ENCODE results near the gene UNC5C.

Gene UNC5C

DNA sequence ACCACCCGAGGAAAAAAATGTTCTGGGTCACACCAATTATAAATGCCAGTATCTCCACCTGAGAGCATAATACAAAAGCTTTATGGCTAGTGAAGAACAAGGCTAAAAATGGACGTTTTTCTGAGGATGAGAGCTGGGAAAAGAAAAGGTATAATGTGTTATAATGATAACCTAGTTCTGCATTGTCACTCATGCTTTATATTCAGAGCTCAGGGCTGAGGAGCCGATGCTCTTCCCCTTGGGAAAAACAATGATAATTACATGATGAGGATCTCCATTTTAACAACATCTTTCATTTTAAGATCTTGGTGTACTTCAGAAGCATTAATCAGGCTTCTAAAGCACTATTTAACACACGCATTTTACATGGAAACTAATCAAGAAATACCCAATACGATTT lies 333.7 kb downstream of the UNC5C start:
- no peak overlapping the region for H3K4me3 ChIP-seq (ENCODE audit: low read depth, low read length)
- H2AK5ac ChIP-seq (ENCODE audit: low read length) = no peak overlapping the region
- no peaks in the 10 kb centered on the region for H3K27me3 ChIP-seq (ENCODE audit: insufficient read depth, low read length)
- H3K4ac ChIP-seq (ENCODE audit: low read depth, low read length) = no peak overlapping the region
- H2BK5ac ChIP-seq (ENCODE audit: low read depth, low read length, poor library complexity) = no peak overlapping the region
- WGBS (ENCODE audit: extremely low coverage, insufficient coverage, insufficient read length) = no CpG with 5 or more reads among the region's 5 CpGs
- peak overlapping the region; percentile 53 for H2BK120ac ChIP-seq (ENCODE audit: insufficient read depth, low read length, poor library complexity)
- H3K14ac ChIP-seq (ENCODE audit: low read length) = no peak overlapping the region
- peaks cover 14 to 15% of the 10 kb centered on the region in 2 experiments for H3K4me1 ChIP-seq (ENCODE audit: control insufficient read depth in 1 of 2, insufficient read depth in 2 of 2, low read length in 2 of 2)
- H3K79me2 ChIP-seq (ENCODE audit: control insufficient read depth, insufficient read depth, low read length, poor library complexity) = no peaks in the 10 kb centered on the region
- no peak overlapping the region for H3K18ac ChIP-seq (ENCODE audit: low read length)
- H4K12ac ChIP-seq (ENCODE audit: low read depth, low read length) = no peak overlapping the region
- H3K9ac ChIP-seq (ENCODE audit: low read length) = no peak overlapping the region
- no peaks in the 10 kb centered on the region for H3K9me3 ChIP-seq (ENCODE audit: insufficient read depth, low read depth, low read length)
- H3K23ac ChIP-seq (ENCODE audit: low read length) = no peak overlapping the region
- no peak overlapping the region for H2AFZ ChIP-seq (ENCODE audit: insufficient read depth, low read length, poor library complexity)
- no peak overlapping the region for H4K91ac ChIP-seq (ENCODE audit: low read depth, low read length)
- no peak overlapping the region for H3K4me2 ChIP-seq (ENCODE audit: low read length)
- DNase-seq = no peak
- peaks cover 22% of the 10 kb centered on the region for H3K79me1 ChIP-seq (ENCODE audit: low read length)
- H3K36me3 ChIP-seq (ENCODE audit: control insufficient read depth in 1 of 2, insufficient read depth in 2 of 2, low read length in 2 of 2) = peaks cover 9 to 21% of the 10 kb centered on the region in 2 experiments
- H4K8ac ChIP-seq (ENCODE audit: low read depth, low read length) = no peak overlapping the region
- H2BK12ac ChIP-seq (ENCODE audit: low read length) = no peak overlapping the region
- H3K27ac ChIP-seq (ENCODE audit: low read depth, low read length) = peak overlapping the region; percentile 55

DNA sequence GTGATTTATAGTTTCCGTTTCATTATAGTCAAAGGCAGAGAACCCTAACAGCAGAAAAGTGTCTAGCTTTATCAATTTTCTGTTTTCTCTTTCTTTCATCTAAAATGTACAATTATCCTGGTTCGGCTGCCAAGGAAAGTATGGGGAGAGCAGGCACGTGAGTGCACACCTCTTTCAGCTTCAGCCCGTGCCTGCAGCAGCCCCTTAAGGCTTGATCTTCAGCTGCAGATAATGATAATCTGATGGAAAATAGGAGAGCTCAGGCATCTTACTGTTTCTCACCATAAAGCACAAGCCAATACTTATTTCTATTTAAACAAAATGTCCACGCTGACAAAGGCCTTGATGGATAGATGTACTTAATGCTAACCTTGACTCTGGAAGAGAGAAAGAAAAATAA lies 334.4 kb downstream of the UNC5C start:
- Histone ChIP-seq H4K91ac (ENCODE audit: low read depth, low read length) (peak overlapping the region; percentile 50), H3K4me2 (ENCODE audit: low read length) (no peak overlapping the region), H3K9ac (ENCODE audit: low read length) (no peak overlapping the region), H3K27me3 (ENCODE audit: insufficient read depth, low read length) (no peaks in the 10 kb centered on the region), H2BK5ac (ENCODE audit: low read depth, low read length, poor library complexity) (no peak overlapping the region), H2BK120ac (ENCODE audit: insufficient read depth, low read length, poor library complexity) (peak overlapping the region; percentile 34), H4K12ac (ENCODE audit: low read depth, low read length) (no peak overlapping the region), H3K79me1 (ENCODE audit: low read length) (peaks cover 22% of the 10 kb centered on the region), H3K23ac (ENCODE audit: low read length) (no peak overlapping the region), H2AFZ (ENCODE audit: insufficient read depth, low read length, poor library complexity) (no peak overlapping the region), H3K36me3 (ENCODE audit: control insufficient read depth in 1 of 2, insufficient read depth in 2 of 2, low read length in 2 of 2) (peaks cover 11 to 20% of the 10 kb centered on the region in 2 experiments), H3K18ac (ENCODE audit: low read length) (no peak overlapping the region), H3K9me3 (ENCODE audit: insufficient read depth, low read depth, low read length) (no peaks in the 10 kb centered on the region), H2AK5ac (ENCODE audit: low read length) (no peak overlapping the region), H3K4me1 (ENCODE audit: control insufficient read depth in 1 of 2, insufficient read depth in 2 of 2, low read length in 2 of 2) (peaks cover 14 to 15% of the 10 kb centered on the region in 2 experiments), H3K27ac (ENCODE audit: low read depth, low read length) (no peak overlapping the region), H3K14ac (ENCODE audit: low read length) (no peak overlapping the region), H3K79me2 (ENCODE audit: control insufficient read depth, insufficient read depth, low read length, poor library complexity) (no peaks in the 10 kb centered on the region), H3K4ac (ENCODE audit: low read depth, low read length) (no peak overlapping the region), H3K4me3 (ENCODE audit: low read depth, low read length) (no peak overlapping the region), H2BK12ac (ENCODE audit: low read length) (no peak overlapping the region), H4K8ac (ENCODE audit: low read depth, low read length) (no peak overlapping the region)
- DNase-seq = peak; percentile 14 to 18
- no CpG with 5 or more reads among the region's 5 CpGs for WGBS (ENCODE audit: extremely low coverage, insufficient coverage, insufficient read length)

DNA sequence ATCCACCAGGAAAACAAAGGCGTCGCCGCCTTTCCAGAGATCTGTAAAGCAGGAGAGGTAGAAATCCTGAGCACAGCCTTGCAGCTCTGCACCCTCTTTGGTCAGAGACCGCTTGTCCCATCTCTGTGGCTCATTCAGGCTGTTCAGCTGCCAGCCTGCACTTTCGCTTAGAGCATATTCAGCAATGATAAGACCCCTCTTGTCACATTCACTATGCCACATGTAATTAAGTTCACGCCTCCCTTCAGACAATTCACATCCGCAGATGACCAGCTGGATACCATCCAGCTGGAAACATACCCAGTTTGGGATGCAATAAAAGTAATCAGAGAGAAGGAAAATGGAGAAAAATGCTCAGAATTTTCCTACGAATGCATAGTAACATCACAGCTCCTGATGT lies 335.4 kb downstream of the UNC5C start:
- no peak overlapping the region for H4K8ac ChIP-seq (ENCODE audit: low read depth, low read length)
- peak overlapping the region; percentile 61 for H3K14ac ChIP-seq (ENCODE audit: low read length)
- H2AFZ ChIP-seq (ENCODE audit: insufficient read depth, low read length, poor library complexity) = no peak overlapping the region
- H3K4me2 ChIP-seq (ENCODE audit: low read length) = no peak overlapping the region
- H3K79me1 ChIP-seq (ENCODE audit: low read length) = peaks cover 20% of the 10 kb centered on the region
- H3K27me3 ChIP-seq (ENCODE audit: insufficient read depth, low read length) = no peaks in the 10 kb centered on the region
- no peak overlapping the region for H2BK5ac ChIP-seq (ENCODE audit: low read depth, low read length, poor library complexity)
- no peaks in the 10 kb centered on the region for H3K9me3 ChIP-seq (ENCODE audit: insufficient read depth, low read depth, low read length)
- H3K9ac ChIP-seq (ENCODE audit: low read length) = no peak overlapping the region
- H2AK5ac ChIP-seq (ENCODE audit: low read length) = no peak overlapping the region
- H3K4me3 ChIP-seq (ENCODE audit: low read depth, low read length) = no peak overlapping the region
- DNase-seq = no peak
- no peak overlapping the region for H3K27ac ChIP-seq (ENCODE audit: low read depth, low read length)
- WGBS (ENCODE audit: extremely low coverage, insufficient coverage, insufficient read length) = no CpG with 5 or more reads among the region's 8 CpGs
- no peak overlapping the region for H4K12ac ChIP-seq (ENCODE audit: low read depth, low read length)
- no peak overlapping the region for H3K23ac ChIP-seq (ENCODE audit: low read length)
- H2BK12ac ChIP-seq (ENCODE audit: low read length) = no peak overlapping the region
- H3K18ac ChIP-seq (ENCODE audit: low read length) = no peak overlapping the region
- peak overlapping the region; percentile 8 for H4K91ac ChIP-seq (ENCODE audit: low read depth, low read length)
- H3K4me1 ChIP-seq (ENCODE audit: control insufficient read depth in 1 of 2, insufficient read depth in 2 of 2, low read length in 2 of 2) = peaks cover 14 to 15% of the 10 kb centered on the region in 2 experiments
- no peaks in the 10 kb centered on the region for H3K79me2 ChIP-seq (ENCODE audit: control insufficient read depth, insufficient read depth, low read length, poor library complexity)
- H2BK120ac ChIP-seq (ENCODE audit: insufficient read depth, low read length, poor library complexity) = peak overlapping the region; percentile 20
- peaks cover 6 to 15% of the 10 kb centered on the region in 2 experiments for H3K36me3 ChIP-seq (ENCODE audit: control insufficient read depth in 1 of 2, insufficient read depth in 2 of 2, low read length in 2 of 2)
- H3K4ac ChIP-seq (ENCODE audit: low read depth, low read length) = no peak overlapping the region

DNA sequence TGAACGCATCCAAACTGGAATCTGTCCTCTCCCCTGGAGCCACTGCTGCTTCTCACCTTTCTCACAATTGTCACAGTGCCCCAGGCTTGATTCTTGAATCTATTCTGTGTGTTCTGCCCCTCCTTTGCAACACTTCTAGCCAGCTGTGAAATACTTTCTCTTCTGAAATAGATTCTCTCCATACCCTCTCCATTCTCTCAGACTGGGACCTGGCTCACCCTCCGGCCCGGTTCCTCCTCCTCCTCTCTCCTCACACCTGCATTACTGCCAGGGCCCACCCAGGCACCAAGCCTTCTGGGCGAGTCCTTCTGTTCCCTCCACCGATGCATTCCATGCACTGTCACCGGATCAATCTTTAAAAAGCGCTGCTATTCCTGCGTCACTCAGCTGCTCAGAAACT lies 336.1 kb downstream of the UNC5C start:
- H2AK5ac ChIP-seq (ENCODE audit: low read length) = no peak overlapping the region
- WGBS (ENCODE audit: extremely low coverage, insufficient coverage, insufficient read length) = no CpG with 5 or more reads among the region's 8 CpGs
- H3K23ac ChIP-seq (ENCODE audit: low read length) = no peak overlapping the region
- H2BK5ac ChIP-seq (ENCODE audit: low read depth, low read length, poor library complexity) = peak overlapping the region; percentile 59
- H3K27ac ChIP-seq (ENCODE audit: low read depth, low read length) = peak overlapping the region; percentile 5
- no peak overlapping the region for H3K4me3 ChIP-seq (ENCODE audit: low read depth, low read length)
- H2AFZ ChIP-seq (ENCODE audit: insufficient read depth, low read length, poor library complexity) = no peak overlapping the region
- H3K27me3 ChIP-seq (ENCODE audit: insufficient read depth, low read length) = no peaks in the 10 kb centered on the region
- H3K4ac ChIP-seq (ENCODE audit: low read depth, low read length) = peak overlapping the region; percentile 51
- no peak overlapping the region for H3K18ac ChIP-seq (ENCODE audit: low read length)
- H3K9me3 ChIP-seq (ENCODE audit: insufficient read depth, low read depth, low read length) = no peaks in the 10 kb centered on the region
- DNase-seq = peak; percentile 51 to 52
- H3K14ac ChIP-seq (ENCODE audit: low read length) = peak overlapping the region; percentile 61
- no peak overlapping the region for H3K9ac ChIP-seq (ENCODE audit: low read length)
- H3K79me1 ChIP-seq (ENCODE audit: low read length) = peaks cover 20% of the 10 kb centered on the region
- peaks cover 6 to 15% of the 10 kb centered on the region in 2 experiments for H3K36me3 ChIP-seq (ENCODE audit: control insufficient read depth in 1 of 2, insufficient read depth in 2 of 2, low read length in 2 of 2)
- no peak overlapping the region for H3K4me2 ChIP-seq (ENCODE audit: low read length)
- peak overlapping the region; percentile 82 for H2BK12ac ChIP-seq (ENCODE audit: low read length)
- H2BK120ac ChIP-seq (ENCODE audit: insufficient read depth, low read length, poor library complexity) = peak overlapping the region; percentile 74
- H4K12ac ChIP-seq (ENCODE audit: low read depth, low read length) = no peak overlapping the region
- no peaks in the 10 kb centered on the region for H3K79me2 ChIP-seq (ENCODE audit: control insufficient read depth, insufficient read depth, low read length, poor library complexity)
- H4K91ac ChIP-seq (ENCODE audit: low read depth, low read length) = peak overlapping the region; percentile 75
- H4K8ac ChIP-seq (ENCODE audit: low read depth, low read length) = peak overlapping the region; percentile 43
- H3K4me1 ChIP-seq (ENCODE audit: control insufficient read depth in 1 of 2, insufficient read depth in 2 of 2, low read length in 2 of 2) = peaks cover 14 to 15% of the 10 kb centered on the region in 2 experiments
